CD4-positive, CD25-positive, alpha-beta regulatory T cell (primary cell): ENCODE measurements around the gene SMIM26. TPM values are rescaled to one million over a fixed set of nuclear protein-coding genes. Genes with fewer than 3 reads are reported as not detected.

Experiments used
- ATAC-seq, 2 donors: fragments of 150-1000 bp; cut with Tn5 transposase; one replicate each; pipeline ENCODE4 v1.10.0; 2021; ENCODE audit warnings: low read depth in 2 of 2, moderate number of reproducible peaks in 2 of 2, moderate library complexity in 1 of 2
- DNase-seq, 3 donors: peaks; one replicate each; pipeline versions ENCODE4 v3.0.0 to v3.0.0-alpha.2; 2012 to 2022; ENCODE audit warnings: mixed read lengths in 1 of 3
- H3K27ac ChIP-seq: one replicate; pipeline ENCODE4 v1.7.0; 2013; ENCODE audit warnings: mild to moderate bottlenecking, low read length; ENCODE audit not compliant: insufficient read depth, poor library complexity, severe bottlenecking
- H3K27me3 ChIP-seq: one replicate; pipeline ENCODE4 v1.7.0; 2013; ENCODE audit warnings: low read length; ENCODE audit not compliant: control insufficient read depth, insufficient read depth
- H3K36me3 ChIP-seq: one replicate; pipeline ENCODE4 v1.7.0; 2013; ENCODE audit warnings: mild to moderate bottlenecking, low read length, moderate library complexity; ENCODE audit not compliant: control insufficient read depth, insufficient read depth
- H3K4me1 ChIP-seq: 2 replicates; pipeline ENCODE4 v1.7.0; 2013; ENCODE audit warnings: mild to moderate bottlenecking, low read length; ENCODE audit not compliant: insufficient read depth, control insufficient read depth, poor library complexity, severe bottlenecking
- H3K4me3 ChIP-seq: one replicate; pipeline ENCODE4 v1.7.0; 2013; ENCODE audit warnings: low read depth, mild to moderate bottlenecking, low read length, moderate library complexity
- H3K9me3 ChIP-seq, 2 experiments: 1 replicate in 1 of 2; 2 replicates in 1 of 2; pipeline ENCODE4 v1.7.0; 2013; ENCODE audit warnings: low read length in 2 of 2, mild to moderate bottlenecking in 1 of 2, moderate library complexity in 1 of 2; ENCODE audit not compliant: control insufficient read depth in 2 of 2
- H3K27ac Mint-ChIP-seq, 3 donors: one replicate each; pipeline ENCODE4 v1.8.0; 2020 to 2022; ENCODE audit warnings: mild to moderate bottlenecking in 3 of 3, mixed read lengths in 3 of 3, moderate library complexity in 2 of 3
- H3K27me3 Mint-ChIP-seq: one replicate; pipeline ENCODE4 v1.8.0; 2022; ENCODE audit warnings: mild to moderate bottlenecking, mixed read lengths
- H3K36me3 Mint-ChIP-seq: one replicate; pipeline ENCODE4 v1.8.0; 2020; ENCODE audit warnings: mixed read lengths
- H3K4me1 Mint-ChIP-seq, 4 donors: one replicate each; pipeline ENCODE4 v1.8.0; 2020 to 2022; ENCODE audit warnings: mixed read lengths in 4 of 4, mild to moderate bottlenecking in 1 of 4
- H3K4me3 Mint-ChIP-seq, 4 donors: one replicate each; pipeline ENCODE4 v1.8.0; 2020 to 2022; ENCODE audit warnings: mild to moderate bottlenecking in 4 of 4, mixed read lengths in 4 of 4, moderate library complexity in 3 of 4
- H3K9me3 Mint-ChIP-seq, 7 donors: one replicate each; pipeline ENCODE4 v1.8.0; 2020 to 2022; ENCODE audit warnings: mixed read lengths in 7 of 7, mild to moderate bottlenecking in 3 of 7, moderate library complexity in 2 of 7
- polyA plus RNA-seq, 4 donors: library from polyadenylated mRNA; unstranded; fragments of 300-500 nt; fragmentation: Illumina TruSeq; gene quantifications; one replicate each; pipeline ENCODE4 v1.2.3, GENCODE V29; 2021
- total RNA-seq: library from RNA; stranded (reverse); gene quantifications from one replicate; pipeline ENCODE4 v1.2.3, GENCODE V29; 2022

SMIM26 gene
- total and polyA plus RNA-seq, 5 donors from 2014 or later, result 46.0 to 255 (median 241) TPM

- Mint-ChIP-seq H3K27ac (no peak overlapping the region), H3K9me3 (no peaks in the 10 kb centered on the region)
Observed at GRCh38 chr20:18548465-18548864, 18.8 kb upstream of the SMIM26 start.

GRCh38 chr20:18553746-18554145 lies 13.5 kb upstream of the SMIM26 start:
- H3K27ac ChIP-seq, result no peak overlapping the region
- Mint-ChIP-seq H3K27ac (no peak overlapping the region), H3K36me3 (peaks cover 57% of the 10 kb centered on the region), H3K27me3 (no peaks in the 10 kb centered on the region), H3K9me3 (no peaks in the 10 kb centered on the region), H3K4me3 (no peak overlapping the region), H3K4me1 (peaks cover 0 to 2% (median 0%) of the 10 kb centered on the region in 4 donors)
- H3K27me3 ChIP-seq, result no peaks in the 10 kb centered on the region
- ATAC-seq (no peak), DNase-seq (no peak)
- H3K4me1 ChIP-seq, result no peaks in the 10 kb centered on the region
- peaks cover 66% of the 10 kb centered on the region for H3K36me3 ChIP-seq
- H3K9me3 ChIP-seq, result no peaks in the 10 kb centered on the region
- no peak overlapping the region for H3K4me3 ChIP-seq

More at GRCh38 chr20:18548465-18548864, 18.8 kb upstream of the SMIM26 start:
- no peaks in the 10 kb centered on the region for H3K27me3 Mint-ChIP-seq
- H3K27me3 ChIP-seq, result no peaks in the 10 kb centered on the region
- DNase-seq (no peak), ATAC-seq (no peak)
- H3K27ac ChIP-seq, result no peak overlapping the region
- peaks cover 0 to 2% (median 0%) of the 10 kb centered on the region in 4 donors for H3K4me1 Mint-ChIP-seq
- no peak overlapping the region for H3K4me3 ChIP-seq
- no peaks in the 10 kb centered on the region for H3K9me3 ChIP-seq
- peaks cover 76% of the 10 kb centered on the region for H3K36me3 ChIP-seq
- H3K36me3 Mint-ChIP-seq, result peaks cover 50% of the 10 kb centered on the region
- no peaks in the 10 kb centered on the region for H3K4me1 ChIP-seq
- H3K4me3 Mint-ChIP-seq, result no peak overlapping the region

DNA sequence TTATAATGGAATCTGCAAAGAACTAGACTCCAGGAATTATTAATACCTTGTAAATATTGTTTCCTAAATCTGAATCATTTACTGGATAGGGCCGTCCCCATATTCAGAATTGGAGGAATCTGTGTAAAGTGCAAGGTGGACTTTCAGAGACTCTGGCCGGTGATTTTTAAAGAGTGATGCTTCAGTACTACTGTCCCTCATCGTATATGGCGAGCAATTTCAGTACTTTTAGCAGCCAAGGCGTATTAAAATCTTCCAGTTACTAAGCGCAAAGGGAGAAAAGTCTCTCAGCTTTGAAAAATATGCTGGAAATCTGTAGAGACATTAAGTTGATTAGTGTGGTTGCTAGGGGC lies 483 bp downstream of the SMIM26 start:
- Histone ChIP-seq H3K36me3 (peaks cover 22% of the 10 kb centered on the region), H3K27me3 (no peaks in the 10 kb centered on the region), H3K4me3 (peak overlapping the region; percentile 98), H3K27ac (peak overlapping the region; percentile 91), H3K4me1 (peaks cover 17% of the 10 kb centered on the region), H3K9me3 (no peaks in the 10 kb centered on the region)
- H3K4me3 Mint-ChIP-seq, result peak overlapping the region; percentile 86 to 99 (median 96)
- H3K4me1 Mint-ChIP-seq, result peaks cover 10 to 28% (median 16%) of the 10 kb centered on the region in 4 donors
- peak overlapping the region; percentile 100 for H3K27ac Mint-ChIP-seq
- no peaks in the 10 kb centered on the region for H3K27me3 Mint-ChIP-seq
- peaks cover 0 to 4% (median 0%) of the 10 kb centered on the region in 7 donors for H3K9me3 Mint-ChIP-seq
- DNase-seq, result no peak
- no peak for ATAC-seq
- peaks cover 25% of the 10 kb centered on the region for H3K36me3 Mint-ChIP-seq

- no peak for ATAC-seq
- Mint-ChIP-seq H3K27ac (peak overlapping the region in 1 of 3 donors; percentile 15), H3K36me3 (peaks cover 26% of the 10 kb centered on the region), H3K27me3 (no peaks in the 10 kb centered on the region), H3K4me3 (no peak overlapping the region), H3K9me3 (peaks cover 0 to 4% (median 0%) of the 10 kb centered on the region in 7 donors), H3K4me1 (peaks cover 10 to 28% (median 17%) of the 10 kb centered on the region in 4 donors)
- no peak overlapping the region for H3K27ac ChIP-seq
- no peaks in the 10 kb centered on the region for H3K27me3 ChIP-seq
- no peak overlapping the region for H3K4me3 ChIP-seq
- no peaks in the 10 kb centered on the region for H3K9me3 ChIP-seq
- DNase-seq, result no peak
- H3K36me3 ChIP-seq, result peaks cover 22% of the 10 kb centered on the region
- H3K4me1 ChIP-seq, result peaks cover 17% of the 10 kb centered on the region
Observed at GRCh38 chr20:18571009-18571408, 3.8 kb downstream of the SMIM26 start.

DNA sequence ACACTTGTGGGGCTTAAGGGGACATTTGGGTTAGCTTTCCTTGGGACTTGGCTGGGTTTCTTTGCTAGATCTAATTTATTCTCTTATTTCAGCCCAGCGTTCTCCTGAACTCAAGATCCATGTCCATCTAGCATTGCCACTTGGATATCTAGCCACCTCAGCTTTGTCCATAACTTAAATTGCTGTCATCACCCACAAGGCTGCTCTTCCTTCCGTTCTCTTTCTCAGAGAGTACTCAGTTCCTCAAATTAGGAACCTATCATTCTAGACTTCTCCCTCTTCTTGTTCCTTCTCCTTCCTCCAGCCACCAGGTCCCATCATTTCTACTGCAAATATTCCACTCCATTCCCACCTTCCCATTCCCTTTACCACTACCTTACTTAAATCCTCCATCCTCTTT lies 4.3 kb downstream of the SMIM26 start:
- H3K36me3 Mint-ChIP-seq, result peaks cover 26% of the 10 kb centered on the region
- H3K27me3 ChIP-seq, result no peaks in the 10 kb centered on the region
- DNase-seq, result no peak
- H3K27me3 Mint-ChIP-seq, result no peaks in the 10 kb centered on the region
- H3K27ac Mint-ChIP-seq, result peak overlapping the region; percentile 26 to 82 (median 80)
- no peak overlapping the region for H3K4me3 ChIP-seq
- H3K4me1 Mint-ChIP-seq, result peaks cover 9 to 24% (median 16%) of the 10 kb centered on the region in 4 donors
- no peak for ATAC-seq
- peak overlapping the region in 1 of 4 donors; percentile 19 for H3K4me3 Mint-ChIP-seq
- H3K4me1 ChIP-seq, result peaks cover 14% of the 10 kb centered on the region
- H3K36me3 ChIP-seq, result peaks cover 22% of the 10 kb centered on the region
- peaks cover 0 to 4% (median 0%) of the 10 kb centered on the region in 7 donors for H3K9me3 Mint-ChIP-seq
- no peak overlapping the region for H3K27ac ChIP-seq
- no peaks in the 10 kb centered on the region for H3K9me3 ChIP-seq

GRCh38 chr20:18577942-18578341 lies 10.7 kb downstream of the SMIM26 start:
- H3K4me1 ChIP-seq, result no peaks in the 10 kb centered on the region
- DNase-seq (no peak), ATAC-seq (no peak)
- no peaks in the 10 kb centered on the region for H3K9me3 ChIP-seq
- H3K27ac Mint-ChIP-seq, result no peak overlapping the region
- peaks cover 0 to 2% (median 0%) of the 10 kb centered on the region in 4 donors for H3K4me1 Mint-ChIP-seq
- no peaks in the 10 kb centered on the region for H3K27me3 ChIP-seq
- no peak overlapping the region for H3K4me3 Mint-ChIP-seq
- H3K36me3 ChIP-seq, result no peaks in the 10 kb centered on the region
- H3K27ac ChIP-seq, result no peak overlapping the region
- peaks cover under 1% of the 10 kb centered on the region for H3K36me3 Mint-ChIP-seq
- H3K27me3 Mint-ChIP-seq, result no peaks in the 10 kb centered on the region
- H3K9me3 Mint-ChIP-seq, result peaks cover 0 to 3% (median 0%) of the 10 kb centered on the region in 7 donors
- no peak overlapping the region for H3K4me3 ChIP-seq

DNA sequence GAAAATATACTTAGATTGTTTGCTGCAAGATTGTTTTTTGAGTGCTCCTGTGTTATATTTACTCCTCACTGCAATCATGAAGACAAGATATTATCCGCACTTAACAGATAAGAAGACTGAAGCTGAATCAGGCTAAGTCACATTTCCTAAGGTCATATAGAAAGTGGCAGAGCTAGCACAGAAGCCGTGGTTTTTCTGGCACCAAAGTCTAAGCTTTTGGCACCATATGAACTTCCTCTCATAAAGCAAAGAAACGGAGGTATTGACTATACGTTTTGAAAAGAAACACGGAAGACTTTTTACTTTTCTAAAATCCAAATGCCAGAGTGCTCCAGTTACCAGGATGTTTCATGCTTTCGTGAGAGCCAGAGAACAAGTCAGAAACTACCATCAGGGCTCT lies 11.3 kb downstream of the SMIM26 start:
- H3K27me3 Mint-ChIP-seq, result no peaks in the 10 kb centered on the region
- H3K27ac Mint-ChIP-seq, result peak overlapping the region in 1 of 3 donors; percentile 77
- no peak for ATAC-seq
- Histone ChIP-seq H3K9me3 (no peaks in the 10 kb centered on the region), H3K4me3 (no peak overlapping the region), H3K27me3 (no peaks in the 10 kb centered on the region), H3K27ac (no peak overlapping the region), H3K36me3 (no peaks in the 10 kb centered on the region), H3K4me1 (no peaks in the 10 kb centered on the region)
- no peaks in the 10 kb centered on the region for H3K36me3 Mint-ChIP-seq
- DNase-seq, result no peak
- no peak overlapping the region for H3K4me3 Mint-ChIP-seq
- H3K4me1 Mint-ChIP-seq, result peaks cover 0 to 2% (median 0%) of the 10 kb centered on the region in 4 donors
- peaks cover 0 to 3% (median 0%) of the 10 kb centered on the region in 7 donors for H3K9me3 Mint-ChIP-seq

- H3K4me1 ChIP-seq, result no peaks in the 10 kb centered on the region
- Mint-ChIP-seq H3K4me1 (peaks cover 0 to 2% (median 0%) of the 10 kb centered on the region in 4 donors), H3K4me3 (no peak overlapping the region), H3K27me3 (no peaks in the 10 kb centered on the region), H3K9me3 (peaks cover 0 to 3% (median 0%) of the 10 kb centered on the region in 7 donors), H3K27ac (no peak overlapping the region), H3K36me3 (no peaks in the 10 kb centered on the region)
- peaks cover 2% of the 10 kb centered on the region for H3K27me3 ChIP-seq
- ATAC-seq (no peak), DNase-seq (no peak)
- no peak overlapping the region for H3K27ac ChIP-seq
- no peaks in the 10 kb centered on the region for H3K36me3 ChIP-seq
- no peaks in the 10 kb centered on the region for H3K9me3 ChIP-seq
- no peak overlapping the region for H3K4me3 ChIP-seq
Observed at GRCh38 chr20:18580012-18580411, 12.8 kb downstream of the SMIM26 start.
